ENCODE data around the gene NOMO2. TPM values are rescaled to one million over a fixed set of nuclear protein-coding genes. Genes with fewer than 3 reads are reported as not detected.
A peak's percentile ranks its signal among the peaks of the same experiment; 100 is the strongest.
"Not testable (repeated sequence)": the region's sequence is repeated elsewhere in the genome, so short reads cannot be mapped to it uniquely, and the experiment has no call there.

NOMO2 gene
- total and polyA plus RNA-seq, 4 donors: 40.7 to 75.1 (median 58.0) TPM

DNA sequence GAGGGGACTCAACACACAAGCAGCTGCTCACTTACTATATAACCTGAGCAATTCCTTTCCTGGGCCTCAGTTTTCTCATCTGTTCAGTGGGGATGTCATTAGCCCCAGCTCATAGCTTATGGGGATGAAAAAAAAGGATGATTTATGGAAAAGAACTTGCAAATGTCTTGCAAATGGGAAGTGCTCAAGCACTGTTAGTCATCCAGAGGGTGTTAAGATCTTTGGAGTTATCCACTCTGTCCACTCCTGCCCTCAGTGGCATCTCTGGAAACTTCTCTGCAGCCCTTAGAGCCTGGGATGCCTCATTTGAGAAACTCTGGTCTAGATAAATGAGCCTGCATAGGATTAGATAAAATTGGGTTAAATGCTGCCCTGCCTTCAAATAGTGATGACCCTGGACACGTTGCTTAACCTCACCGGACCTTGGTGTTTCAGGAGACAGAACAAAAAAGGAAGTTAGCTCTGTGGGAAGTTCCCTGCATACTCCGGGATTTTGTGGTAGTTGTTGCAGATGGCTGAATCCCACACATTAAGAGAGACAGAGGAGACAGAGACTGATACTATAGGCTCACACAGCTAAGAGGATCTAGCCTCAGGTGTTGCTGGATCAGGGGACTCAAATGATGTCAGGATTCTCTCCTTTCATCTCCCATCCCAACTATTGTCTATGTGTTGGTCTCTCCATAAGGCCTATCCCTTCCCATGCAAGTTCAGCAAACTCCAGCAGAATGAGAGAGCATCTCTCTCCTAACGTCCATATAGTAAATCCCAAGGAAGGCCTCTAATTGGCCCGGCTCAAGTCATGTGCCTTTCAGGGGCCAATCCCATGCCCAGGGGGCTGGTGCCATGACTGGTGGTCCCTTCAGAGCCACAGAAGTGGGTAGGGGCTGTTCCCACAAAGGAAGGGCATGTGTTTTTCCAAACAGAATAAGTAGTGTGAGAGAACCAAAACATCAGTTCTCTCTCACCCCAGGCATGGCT is 25.0 kb upstream of the NOMO2 start:
- H3K9me3 ChIP-seq (ENCODE audit: control insufficient read depth in 4 of 4, low read length in 3 of 4); H3K36me3 ChIP-seq (ENCODE audit: control insufficient read depth in 4 of 4, insufficient read depth in 3 of 4, low read depth in 1 of 4, low read length in 3 of 4); H3K4me3 ChIP-seq (ENCODE audit: low read depth in 1 of 3, low read length in 3 of 3); DNase-seq (ENCODE audit: low spot score); H3K27me3 ChIP-seq (ENCODE audit: control insufficient read depth in 4 of 4, insufficient read depth in 4 of 4, low read length in 3 of 4); H3K9ac ChIP-seq (ENCODE audit: low read depth in 1 of 2, low read length in 2 of 2): not testable (repeated sequence)
- Histone ChIP-seq H3K27ac (ENCODE audit: low read depth in 1 of 2, low read length in 2 of 2) (peak overlapping the region in 1 of 2 donors; percentile 54), H3K4me1 (ENCODE audit: control insufficient read depth in 4 of 4, insufficient read depth in 4 of 4, low read length in 3 of 4) (peaks cover 0 to 12% (median 8%) of the 10 kb centered on the region in 4 donors)
- 37% methylated on average over 5 of the region's 5 CpGs for WGBS
- TF ChIP-seq RXRA (IDR thresholded peaks at IDR 0.05) (peak in 1 of 2 donors; percentile 25), HNF4A (conservative IDR thresholded peaks at IDR 0.05) (peak; percentile 14)

DNA sequence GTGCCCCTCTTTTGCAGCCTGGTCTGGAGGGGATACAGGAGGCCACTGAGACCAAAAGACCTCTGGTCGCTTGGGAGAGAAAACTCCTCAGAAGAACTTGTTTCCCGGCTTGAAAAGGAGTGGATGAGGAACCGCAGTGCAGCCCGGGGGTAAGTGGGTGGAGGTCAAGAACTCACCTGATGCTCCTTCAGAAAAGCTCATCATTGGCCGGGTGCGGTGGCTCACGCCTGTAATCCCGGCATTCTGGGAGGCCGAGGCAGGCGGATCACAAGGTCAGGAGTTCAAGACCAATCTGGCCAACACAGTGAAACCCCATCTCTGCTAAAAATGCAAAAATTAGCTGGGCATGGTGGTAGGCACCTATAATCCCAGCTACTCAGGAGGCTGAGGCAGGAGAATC is 23.9 kb upstream of the NOMO2 start:
- not testable (repeated sequence) for H3K4me3 ChIP-seq (ENCODE audit: low read depth in 1 of 3, low read length in 3 of 3)
- 95% methylated on average over 10 of the region's 10 CpGs for WGBS

DNA sequence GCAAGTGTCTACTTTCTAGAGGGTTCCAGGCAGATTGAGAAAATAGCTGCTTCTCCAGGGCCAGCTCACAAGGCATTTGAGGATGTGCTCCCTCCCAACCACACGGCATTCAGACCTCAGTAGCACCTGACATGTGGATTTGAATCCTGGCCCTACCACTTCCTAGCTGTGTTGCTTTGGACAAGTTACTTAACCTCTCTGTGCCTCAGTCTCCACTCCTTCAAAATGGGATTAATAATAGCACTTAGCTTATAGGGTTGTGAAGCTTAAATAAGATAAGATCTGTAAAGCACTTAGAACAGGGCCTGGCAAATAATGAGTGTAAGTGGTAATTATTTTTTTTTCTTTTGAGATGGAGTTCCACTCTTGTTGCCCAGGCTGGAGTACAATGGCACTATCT is 21.0 kb upstream of the NOMO2 start:
- no peak for DNase-seq (ENCODE audit: low spot score)
- TF ChIP-seq NR2F2 (IDR thresholded peaks at IDR 0.05) (no peak), YY1 (IDR thresholded peaks at IDR 0.05) (no peak), RAD21 (IDR thresholded peaks at IDR 0.05) (no peak), CTCF (IDR thresholded peaks at IDR 0.05; ENCODE audit: low read depth, low read length, missing input control) (no peak), GABPA (IDR thresholded peaks at IDR 0.05 in 1 of 2, conservative IDR thresholded peaks at IDR 0.05 in 1 of 2) (no peak), JUND (IDR thresholded peaks at IDR 0.05) (no peak), SP1 (IDR thresholded peaks at IDR 0.05) (no peak), REST (IDR thresholded peaks at IDR 0.05) (no peak), HNF4G (IDR thresholded peaks at IDR 0.05) (no peak), MAX (IDR thresholded peaks at IDR 0.05) (no peak), ATF3 (IDR thresholded peaks at IDR 0.05) (no peak), FOXA2 (IDR thresholded peaks at IDR 0.05) (no peak)
- TF ChIP-seq, protein P1, sequence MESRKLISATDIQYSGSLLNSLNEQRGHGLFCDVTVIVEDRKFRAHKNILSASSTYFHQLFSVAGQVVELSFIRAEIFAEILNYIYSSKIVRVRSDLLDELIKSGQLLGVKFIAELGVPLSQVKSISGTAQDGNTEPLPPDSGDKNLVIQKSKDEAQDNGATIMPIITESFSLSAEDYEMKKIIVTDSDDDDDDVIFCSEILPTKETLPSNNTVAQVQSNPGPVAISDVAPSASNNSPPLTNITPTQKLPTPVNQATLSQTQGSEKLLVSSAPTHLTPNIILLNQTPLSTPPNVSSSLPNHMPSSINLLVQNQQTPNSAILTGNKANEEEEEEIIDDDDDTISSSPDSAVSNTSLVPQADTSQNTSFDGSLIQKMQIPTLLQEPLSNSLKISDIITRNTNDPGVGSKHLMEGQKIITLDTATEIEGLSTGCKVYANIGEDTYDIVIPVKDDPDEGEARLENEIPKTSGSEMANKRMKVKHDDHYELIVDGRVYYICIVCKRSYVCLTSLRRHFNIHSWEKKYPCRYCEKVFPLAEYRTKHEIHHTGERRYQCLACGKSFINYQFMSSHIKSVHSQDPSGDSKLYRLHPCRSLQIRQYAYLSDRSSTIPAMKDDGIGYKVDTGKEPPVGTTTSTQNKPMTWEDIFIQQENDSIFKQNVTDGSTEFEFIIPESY (IDR thresholded peaks at IDR 0.05): no peak
- H3K4me1 ChIP-seq (ENCODE audit: control insufficient read depth in 4 of 4, insufficient read depth in 4 of 4, low read length in 3 of 4): peaks cover 6 to 22% (median 16%) of the 10 kb centered on the region in 4 donors

More for the DNA sequence above, 23.9 kb upstream of the NOMO2 start:
- H3K27me3 ChIP-seq (ENCODE audit: control insufficient read depth in 4 of 4, insufficient read depth in 4 of 4, low read length in 3 of 4); H3K9me3 ChIP-seq (ENCODE audit: control insufficient read depth in 4 of 4, low read length in 3 of 4); H3K36me3 ChIP-seq (ENCODE audit: control insufficient read depth in 4 of 4, insufficient read depth in 3 of 4, low read depth in 1 of 4, low read length in 3 of 4); DNase-seq (ENCODE audit: low spot score); H3K27ac ChIP-seq (ENCODE audit: low read depth in 1 of 2, low read length in 2 of 2); H3K9ac ChIP-seq (ENCODE audit: low read depth in 1 of 2, low read length in 2 of 2): not testable (repeated sequence)
- peaks cover 1 to 12% (median 9%) of the 10 kb centered on the region in 4 donors for H3K4me1 ChIP-seq (ENCODE audit: control insufficient read depth in 4 of 4, insufficient read depth in 4 of 4, low read length in 3 of 4)

More for the DNA sequence above, 21.0 kb upstream of the NOMO2 start:
- no peaks in the 10 kb centered on the region for H3K27me3 ChIP-seq (ENCODE audit: control insufficient read depth in 4 of 4, insufficient read depth in 4 of 4, low read length in 3 of 4)
- no peaks in the 10 kb centered on the region for H3K36me3 ChIP-seq (ENCODE audit: control insufficient read depth in 4 of 4, insufficient read depth in 3 of 4, low read depth in 1 of 4, low read length in 3 of 4)
- H3K9ac ChIP-seq (ENCODE audit: low read depth in 1 of 2, low read length in 2 of 2): no peak overlapping the region
- H3K27ac ChIP-seq (ENCODE audit: low read depth in 1 of 2, low read length in 2 of 2): no peak overlapping the region
- H3K4me3 ChIP-seq (ENCODE audit: low read depth in 1 of 3, low read length in 3 of 3): no peak overlapping the region
- 92% methylated on average over 1 of the region's 1 CpG for WGBS
- H3K9me3 ChIP-seq (ENCODE audit: control insufficient read depth in 4 of 4, low read length in 3 of 4): no peaks in the 10 kb centered on the region

Data from liver (tissue), 9 donors.